HCT116 (cell line): ENCODE results near the gene NCAPD2. TPM values are rescaled to one million over a fixed set of nuclear protein-coding genes. Genes with fewer than 3 reads are reported as not detected.

ENCODE experiments used
- ATAC-seq: fragments of 200-7000 bp; cut with Tn5 transposase; 2 replicates; pipeline ENCODE4 v1.9.1; 2020; ENCODE audit warnings: mild to moderate bottlenecking, moderate library complexity
- BruUV-seq: library from RNA; stranded (reverse); fragments of 400-500 nt; replicated peaks from 2 replicates; lab custom pipeline; 2021; lab: Mats Ljungman, UMichigan
- CTCF ChIA-PET: fragments of 300-600 bp; sonication (Branson Sonifier 250); formaldehyde crosslinking; loops from one replicate; lab custom pipeline; 2021; ENCODE audit warnings: antibody characterized with exemption; lab: Charles Lee
- POLR2A ChIA-PET: fragments of 300-600, 350-600 bp; sonication (Branson Sonifier 250); formaldehyde crosslinking; loops from one replicate; lab custom pipeline; 2021; ENCODE audit warnings: antibody characterized with exemption; lab: Charles Lee
- RAD21 ChIA-PET, 2 experiments: fragments of 300-600 bp; sonication (Branson Sonifier 250); formaldehyde crosslinking; loops; one replicate each; lab custom pipeline; 2023; ENCODE audit warnings: low total read pairs in 2 of 2; ENCODE audit not compliant: uncharacterized antibody in 2 of 2, unreplicated experiment in 2 of 2, low non-redundant PET in 1 of 2; lab: Charles Lee
- DNase-seq: peaks from one replicate; pipeline ENCODE4 v3.0.0-alpha.2; 2010; ENCODE audit warnings: low read depth, low spot score
- H2AFZ ChIP-seq: fragments of 200-600 bp; shearing (Covaris generic), sonication (generic); 2 replicates; pipeline ENCODE4 v1.6.1; 2017; ENCODE audit warnings: low read depth, mixed run types, mixed read lengths, antibody characterized with exemption, low read length; ENCODE audit not compliant: poor library complexity, severe bottlenecking
- H3K27ac ChIP-seq: 2 replicates; pipeline ENCODE4 v1.5.1; 2012; ENCODE audit warnings: low read depth, low read length
- H3K27me3 ChIP-seq: fragments of 200-600 bp; sonication (generic); 2 replicates; pipeline ENCODE4 v1.6.1; 2016; ENCODE audit warnings: mixed run types, low read length, mixed read lengths; ENCODE audit not compliant: insufficient read depth
- H3K36me3 ChIP-seq, 2 experiments: fragments of 200-500 bp in 1 of 2; fragments of 200-600 bp in 1 of 2; sonication (Bioruptor generic) in 1 of 2; sonication (generic) in 1 of 2; 2 replicates each; pipeline versions ENCODE4 v1.5.1 to v1.6.1; 2014 to 2016; ENCODE audit warnings: low read length in 2 of 2, inconsistent platforms in 1 of 2, mixed read lengths in 1 of 2, mixed run types in 1 of 2; ENCODE audit not compliant: insufficient read depth in 2 of 2, control insufficient read depth in 1 of 2
- H3K4me1 ChIP-seq, 2 experiments: fragments of 200-600 bp in 1 of 2; sonication (generic) in 1 of 2; 2 replicates each; pipeline versions ENCODE4 v1.5.1 to v1.6.1; 2012 to 2017; ENCODE audit warnings: low read length in 2 of 2, inconsistent platforms in 1 of 2, mild to moderate bottlenecking in 1 of 2, mixed read lengths in 1 of 2, mixed run types in 1 of 2, moderate library complexity in 1 of 2; ENCODE audit not compliant: insufficient read depth in 2 of 2, control insufficient read depth in 1 of 2
- H3K4me2 ChIP-seq: fragments of 200-600 bp; sonication (generic); 2 replicates; pipeline ENCODE4 v1.6.1; 2017; ENCODE audit warnings: mixed run types, low read length, mixed read lengths
- H3K4me3 ChIP-seq, 2 experiments: fragments of 200-600 bp in 1 of 2; sonication (generic) in 1 of 2; replicated peaks in 1 of 2; 2 replicates each; pipeline ENCODE4 v1.5.1; 2011 to 2016; ENCODE audit warnings: low read length in 2 of 2, control low read depth in 1 of 2, low read depth in 1 of 2, mild to moderate bottlenecking in 1 of 2, mixed read lengths in 1 of 2, mixed run types in 1 of 2
- H3K79me2 ChIP-seq: fragments of 200-600 bp; sonication (generic); 2 replicates; pipeline ENCODE4 v1.6.1; 2017; ENCODE audit warnings: mild to moderate bottlenecking, mixed run types, low read length, moderate library complexity, mixed read lengths; ENCODE audit not compliant: insufficient read depth
- H3K9ac ChIP-seq: fragments of 200-600 bp; sonication (generic); 2 replicates; pipeline ENCODE4 v1.6.1; 2016; ENCODE audit warnings: low read length, mixed read lengths
- H3K9me2 ChIP-seq: fragments of 200-600 bp; sonication (generic), shearing (Covaris generic); 2 replicates; pipeline ENCODE4 v1.6.1; 2017; ENCODE audit warnings: mixed run types, mild to moderate bottlenecking, moderate library complexity; ENCODE audit not compliant: insufficient read depth
- H3K9me3 ChIP-seq, 2 experiments: fragments of 200-500 bp in 1 of 2; fragments of 200-600 bp in 1 of 2; sonication (Bioruptor generic) in 1 of 2; sonication (generic) in 1 of 2; 2 replicates each; pipeline ENCODE4 v1.6.1; 2014 to 2017; ENCODE audit warnings: low read length in 2 of 2, mixed read lengths in 2 of 2, inconsistent platforms in 1 of 2, low read depth in 1 of 2, mild to moderate bottlenecking in 1 of 2, mixed run types in 1 of 2, moderate library complexity in 1 of 2; ENCODE audit not compliant: control insufficient read depth in 1 of 2, insufficient read depth in 1 of 2
- H4K20me1 ChIP-seq: fragments of 200-600 bp; sonication (generic), shearing (Covaris generic); 2 replicates; pipeline ENCODE4 v1.6.1; 2017; ENCODE audit warnings: mixed run types, mild to moderate bottlenecking, moderate library complexity; ENCODE audit not compliant: insufficient read depth
- CEBPB ChIP-seq: IDR thresholded peaks from 2 replicates; pipeline ENCODE4 v1.6.1; 2012; ENCODE audit warnings: low read depth
- SIN3A ChIP-seq: IDR thresholded peaks from 2 replicates; pipeline ENCODE4 v1.6.1; 2012; ENCODE audit warnings: low read depth
- SP1 ChIP-seq: IDR thresholded peaks from 2 replicates; pipeline ENCODE4 v1.6.1; 2012; ENCODE audit warnings: low read depth
- SRF ChIP-seq: IDR thresholded peaks from 2 replicates; pipeline ENCODE4 v1.6.1; 2012; ENCODE audit warnings: low read depth
- ZNF274 ChIP-seq: fragments of 200-500 bp; sonication (Bioruptor generic); IDR thresholded peaks from 2 replicates; pipeline ENCODE4 v1.6.1; 2014; ENCODE audit warnings: mild to moderate bottlenecking, low read depth, low read length, inconsistent platforms
- intact Hi-C: fragments of 100-400 bp; cut with micrococcal nuclease; formaldehyde crosslinking; loops from 2 replicates; pipeline ENCODE4 v1.10.0; 2022
- total RNA-seq: library from RNA; stranded (reverse); gene quantifications from one replicate; pipeline ENCODE4 v1.2.1, GENCODE V29; 2021; ENCODE audit not compliant: unreplicated experiment
- TF ChIP-seq, protein P1 (sequence below), 3 experiments: fragments of 200-600 bp in 1 of 3; sonication (generic) in 1 of 3; IDR thresholded peaks in 2 of 3; conservative IDR thresholded peaks in 1 of 3; 2 replicates each; pipeline ENCODE4 v1.5.1; 2012 to 2017; ENCODE audit warnings: low read depth in 2 of 3, low read length in 2 of 3, antibody characterized with exemption in 1 of 3, borderline replicate concordance in 1 of 3, control low read depth in 1 of 3, mild to moderate bottlenecking in 1 of 3, mixed read lengths in 1 of 3, mixed run types in 1 of 3, moderate library complexity in 1 of 3; ENCODE audit not compliant: insufficient read depth in 1 of 3
- TF ChIP-seq, protein P2 (sequence below): IDR thresholded peaks from 2 replicates; pipeline ENCODE4 v1.6.1; 2012

NCAPD2 gene
- total RNA-seq, 1 experiment from 2014 or later = 177 TPM

DNA sequence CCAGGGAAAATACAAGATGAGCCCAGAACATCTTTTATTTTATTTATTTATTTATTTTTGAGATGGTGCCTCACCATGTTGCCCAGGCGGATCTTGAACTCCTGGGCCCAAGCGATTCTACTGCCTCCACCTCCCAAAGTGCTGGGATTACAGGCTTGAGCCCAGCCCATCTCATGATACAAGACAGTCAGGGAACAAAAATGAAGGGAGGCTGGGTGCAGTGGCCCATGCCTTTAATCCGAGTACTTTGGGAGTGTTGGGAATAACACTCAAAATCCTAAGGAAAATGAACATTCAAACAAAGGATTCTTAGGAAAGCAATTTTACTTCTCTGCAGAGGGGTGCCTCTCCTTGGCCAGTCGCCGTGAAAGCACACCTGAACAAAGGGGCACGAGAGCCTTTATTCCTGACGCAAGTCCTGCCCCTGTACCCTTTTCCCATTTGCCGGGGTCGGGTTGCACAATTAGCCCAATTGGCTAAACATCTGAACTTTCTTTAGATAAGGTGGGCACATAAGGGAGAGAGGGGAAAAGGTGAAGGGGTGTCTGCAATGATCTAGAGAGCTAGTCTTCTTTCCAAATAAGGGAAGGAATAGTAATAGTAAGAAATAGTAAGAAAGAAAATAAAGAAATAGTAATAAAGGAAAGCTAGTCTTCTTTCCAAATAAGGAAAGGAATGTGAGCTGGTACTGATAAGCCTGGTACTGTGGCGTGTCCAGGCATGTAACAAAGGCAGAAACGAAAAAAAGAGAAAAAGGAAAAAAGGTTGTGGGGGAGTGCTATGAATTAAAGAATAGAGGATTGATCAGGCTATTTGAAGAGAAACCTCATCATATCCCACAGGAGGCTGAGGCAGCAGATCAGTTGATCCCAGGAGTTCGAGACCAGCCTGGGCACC, 13.4 kb downstream of the NCAPD2 start:
- no peak for DNase-seq
- POLR2A ChIA-PET = no interaction called here
- no peak overlapping the region for H3K4me3 ChIP-seq
- no peaks in the 10 kb centered on the region for H3K27me3 ChIP-seq
- no peak overlapping the region for H3K9ac ChIP-seq
- peak overlapping the region; percentile 25; the same call in 1 of the 2 replicates for H3K27ac ChIP-seq
- no peaks in the 10 kb centered on the region for H3K9me3 ChIP-seq
- H4K20me1 ChIP-seq = no peaks in the 10 kb centered on the region
- RAD21 ChIA-PET = no interaction called here
- H2AFZ ChIP-seq = no peak overlapping the region
- ATAC-seq = peak; percentile 58
- H3K9me2 ChIP-seq = no peaks in the 10 kb centered on the region
- peaks cover 23 to 52% of the 10 kb centered on the region in 2 experiments for H3K36me3 ChIP-seq
- intact Hi-C loops = no loop called here
- TF ChIP-seq, protein P1, sequence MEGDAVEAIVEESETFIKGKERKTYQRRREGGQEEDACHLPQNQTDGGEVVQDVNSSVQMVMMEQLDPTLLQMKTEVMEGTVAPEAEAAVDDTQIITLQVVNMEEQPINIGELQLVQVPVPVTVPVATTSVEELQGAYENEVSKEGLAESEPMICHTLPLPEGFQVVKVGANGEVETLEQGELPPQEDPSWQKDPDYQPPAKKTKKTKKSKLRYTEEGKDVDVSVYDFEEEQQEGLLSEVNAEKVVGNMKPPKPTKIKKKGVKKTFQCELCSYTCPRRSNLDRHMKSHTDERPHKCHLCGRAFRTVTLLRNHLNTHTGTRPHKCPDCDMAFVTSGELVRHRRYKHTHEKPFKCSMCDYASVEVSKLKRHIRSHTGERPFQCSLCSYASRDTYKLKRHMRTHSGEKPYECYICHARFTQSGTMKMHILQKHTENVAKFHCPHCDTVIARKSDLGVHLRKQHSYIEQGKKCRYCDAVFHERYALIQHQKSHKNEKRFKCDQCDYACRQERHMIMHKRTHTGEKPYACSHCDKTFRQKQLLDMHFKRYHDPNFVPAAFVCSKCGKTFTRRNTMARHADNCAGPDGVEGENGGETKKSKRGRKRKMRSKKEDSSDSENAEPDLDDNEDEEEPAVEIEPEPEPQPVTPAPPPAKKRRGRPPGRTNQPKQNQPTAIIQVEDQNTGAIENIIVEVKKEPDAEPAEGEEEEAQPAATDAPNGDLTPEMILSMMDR (IDR thresholded peaks at IDR 0.05 in 2 of 3, conservative IDR thresholded peaks at IDR 0.05 in 1 of 3; ENCODE audit: borderline replicate concordance in 1 of 3, insufficient read depth in 1 of 3, low read depth in 2 of 3, low read length in 2 of 3) = no peak
- TF ChIP-seq CEBPB = no peak
- TF ChIP-seq, protein P2, sequence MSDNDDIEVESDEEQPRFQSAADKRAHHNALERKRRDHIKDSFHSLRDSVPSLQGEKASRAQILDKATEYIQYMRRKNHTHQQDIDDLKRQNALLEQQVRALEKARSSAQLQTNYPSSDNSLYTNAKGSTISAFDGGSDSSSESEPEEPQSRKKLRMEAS = no peak
- TF ChIP-seq ZNF274 = no peak
- TF ChIP-seq SRF = 0 out of 2 replicates have a peak, but pooled peaks have one; percentile 13
- no peak for TF ChIP-seq SIN3A
- TF ChIP-seq SP1 = no peak
- no TSS peak for BruUV-seq
- H3K4me1 ChIP-seq = peaks cover 12 to 14% of the 10 kb centered on the region in 2 experiments
- CTCF ChIA-PET = no interaction called here
- peaks cover 88% of the 10 kb centered on the region for H3K79me2 ChIP-seq
- no peak overlapping the region for H3K4me2 ChIP-seq
